HPDE6-E6E7 (cell line): Measurements from ENCODE around the gene ATG13.
"Not testable (repeated sequence)": the region's sequence is repeated elsewhere in the genome, so short reads cannot be mapped to it uniquely, and the experiment has no call there.

Source experiments
- DNase-seq: peaks from one replicate; pipeline ENCODE4 v3.0.0; 2011; ENCODE audit warnings: missing footprints; ENCODE audit errors: extremely low spot score

The ATG13 gene

GRCh38 chr11:46643986-46644385 is 26.6 kb downstream of the ATG13 start:
- DNase-seq: no peak

GRCh38 chr11:46649180-46649738 is 31.9 kb downstream of the ATG13 start:
- peak; percentile 41 for DNase-seq

GRCh38 chr11:46655631-46656030 is 38.3 kb downstream of the ATG13 start:
- DNase-seq: no peak

GRCh38 chr11:46657186-46657585 is 39.8 kb downstream of the ATG13 start:
- no peak for DNase-seq

GRCh38 chr11:46658259-46658658 is 40.9 kb downstream of the ATG13 start:
- DNase-seq: no peak

GRCh38 chr11:46659908-46660307 is 42.6 kb downstream of the ATG13 start:
- no peak for DNase-seq

GRCh38 chr11:46661836-46662235 is 44.5 kb downstream of the ATG13 start:
- no peak for DNase-seq

- DNase-seq: no peak
These were observed 45.0 kb downstream of the ATG13 start for GRCh38 chr11:46662366-46662765.

GRCh38 chr11:46663277-46663940 is 46.1 kb downstream of the ATG13 start:
- no peak for DNase-seq

GRCh38 chr11:46664612-46665011 is 47.3 kb downstream of the ATG13 start:
- no peak for DNase-seq

GRCh38 chr11:46665356-46665755 is 48.0 kb downstream of the ATG13 start:
- DNase-seq: no peak

GRCh38 chr11:46666516-46666915 is 49.2 kb downstream of the ATG13 start:
- no peak for DNase-seq

- DNase-seq: no peak
These were observed 49.7 kb downstream of the ATG13 start for GRCh38 chr11:46667043-46667481.

GRCh38 chr11:46668480-46669085 is 51.2 kb downstream of the ATG13 start:
- DNase-seq: no peak

GRCh38 chr11:46669711-46670139 is 52.4 kb downstream of the ATG13 start:
- DNase-seq: no peak

- not testable (repeated sequence) for DNase-seq
These were observed 53.2 kb downstream of the ATG13 start for GRCh38 chr11:46670521-46670920.

- no peak for DNase-seq
These were observed 54.6 kb downstream of the ATG13 start for GRCh38 chr11:46671958-46672315.

GRCh38 chr11:46672381-46672839 is 55.1 kb downstream of the ATG13 start:
- no peak for DNase-seq

GRCh38 chr11:46673713-46674462 is 56.5 kb downstream of the ATG13 start:
- DNase-seq: no peak

GRCh38 chr11:46674463-46675287 is 57.3 kb downstream of the ATG13 start:
- no peak for DNase-seq

GRCh38 chr11:46675288-46675851 is 58.0 kb downstream of the ATG13 start:
- peak; percentile 68 for DNase-seq
